HCT116 (cell line): ENCODE measurements around the gene APOC1. TPM values are rescaled to one million over a fixed set of nuclear protein-coding genes. Genes with fewer than 3 reads are reported as not detected.
"Not testable (repeated sequence)": the region's sequence is repeated elsewhere in the genome, so short reads cannot be mapped to it uniquely, and the experiment has no call there.

Experiments
- ATAC-seq: fragments of 200-7000 bp; cut with Tn5 transposase; 2 replicates; pipeline ENCODE4 v1.9.1; 2020; ENCODE audit warnings: mild to moderate bottlenecking, moderate library complexity
- BruUV-seq: library from RNA; stranded (reverse); fragments of 400-500 nt; replicated peaks from 2 replicates; lab custom pipeline; 2021; lab: Mats Ljungman, UMichigan
- CTCF ChIA-PET: fragments of 300-600 bp; sonication (Branson Sonifier 250); formaldehyde crosslinking; loops from one replicate; lab custom pipeline; 2021; ENCODE audit warnings: antibody characterized with exemption; lab: Charles Lee
- POLR2A ChIA-PET: fragments of 300-600, 350-600 bp; sonication (Branson Sonifier 250); formaldehyde crosslinking; loops from one replicate; lab custom pipeline; 2021; ENCODE audit warnings: antibody characterized with exemption; lab: Charles Lee
- RAD21 ChIA-PET, 2 experiments: fragments of 300-600 bp; sonication (Branson Sonifier 250); formaldehyde crosslinking; loops; one replicate each; lab custom pipeline; 2023; ENCODE audit warnings: low total read pairs in 2 of 2; ENCODE audit not compliant: uncharacterized antibody in 2 of 2, unreplicated experiment in 2 of 2, low non-redundant PET in 1 of 2; lab: Charles Lee
- DNase-seq: peaks from one replicate; pipeline ENCODE4 v3.0.0-alpha.2; 2010; ENCODE audit warnings: low read depth, low spot score
- H2AFZ ChIP-seq: fragments of 200-600 bp; shearing (Covaris generic), sonication (generic); 2 replicates; pipeline ENCODE4 v1.6.1; 2017; ENCODE audit warnings: low read depth, mixed run types, mixed read lengths, antibody characterized with exemption, low read length; ENCODE audit not compliant: poor library complexity, severe bottlenecking
- H3K27ac ChIP-seq: 2 replicates; pipeline ENCODE4 v1.5.1; 2012; ENCODE audit warnings: low read depth, low read length
- H3K27me3 ChIP-seq: fragments of 200-600 bp; sonication (generic); 2 replicates; pipeline ENCODE4 v1.6.1; 2016; ENCODE audit warnings: mixed run types, low read length, mixed read lengths; ENCODE audit not compliant: insufficient read depth
- H3K36me3 ChIP-seq, 2 experiments: fragments of 200-500 bp in 1 of 2; fragments of 200-600 bp in 1 of 2; sonication (Bioruptor generic) in 1 of 2; sonication (generic) in 1 of 2; 2 replicates each; pipeline versions ENCODE4 v1.5.1 to v1.6.1; 2014 to 2016; ENCODE audit warnings: low read length in 2 of 2, inconsistent platforms in 1 of 2, mixed read lengths in 1 of 2, mixed run types in 1 of 2; ENCODE audit not compliant: insufficient read depth in 2 of 2, control insufficient read depth in 1 of 2
- H3K4me1 ChIP-seq, 2 experiments: fragments of 200-600 bp in 1 of 2; sonication (generic) in 1 of 2; 2 replicates each; pipeline versions ENCODE4 v1.5.1 to v1.6.1; 2012 to 2017; ENCODE audit warnings: low read length in 2 of 2, inconsistent platforms in 1 of 2, mild to moderate bottlenecking in 1 of 2, mixed read lengths in 1 of 2, mixed run types in 1 of 2, moderate library complexity in 1 of 2; ENCODE audit not compliant: insufficient read depth in 2 of 2, control insufficient read depth in 1 of 2
- H3K4me2 ChIP-seq: fragments of 200-600 bp; sonication (generic); 2 replicates; pipeline ENCODE4 v1.6.1; 2017; ENCODE audit warnings: mixed run types, low read length, mixed read lengths
- H3K4me3 ChIP-seq, 2 experiments: fragments of 200-600 bp in 1 of 2; sonication (generic) in 1 of 2; replicated peaks in 1 of 2; 2 replicates each; pipeline ENCODE4 v1.5.1; 2011 to 2016; ENCODE audit warnings: low read length in 2 of 2, control low read depth in 1 of 2, low read depth in 1 of 2, mild to moderate bottlenecking in 1 of 2, mixed read lengths in 1 of 2, mixed run types in 1 of 2
- H3K79me2 ChIP-seq: fragments of 200-600 bp; sonication (generic); 2 replicates; pipeline ENCODE4 v1.6.1; 2017; ENCODE audit warnings: mild to moderate bottlenecking, mixed run types, low read length, moderate library complexity, mixed read lengths; ENCODE audit not compliant: insufficient read depth
- H3K9ac ChIP-seq: fragments of 200-600 bp; sonication (generic); 2 replicates; pipeline ENCODE4 v1.6.1; 2016; ENCODE audit warnings: low read length, mixed read lengths
- H3K9me2 ChIP-seq: fragments of 200-600 bp; sonication (generic), shearing (Covaris generic); 2 replicates; pipeline ENCODE4 v1.6.1; 2017; ENCODE audit warnings: mixed run types, mild to moderate bottlenecking, moderate library complexity; ENCODE audit not compliant: insufficient read depth
- H3K9me3 ChIP-seq, 2 experiments: fragments of 200-500 bp in 1 of 2; fragments of 200-600 bp in 1 of 2; sonication (Bioruptor generic) in 1 of 2; sonication (generic) in 1 of 2; 2 replicates each; pipeline ENCODE4 v1.6.1; 2014 to 2017; ENCODE audit warnings: low read length in 2 of 2, mixed read lengths in 2 of 2, inconsistent platforms in 1 of 2, low read depth in 1 of 2, mild to moderate bottlenecking in 1 of 2, mixed run types in 1 of 2, moderate library complexity in 1 of 2; ENCODE audit not compliant: control insufficient read depth in 1 of 2, insufficient read depth in 1 of 2
- H4K20me1 ChIP-seq: fragments of 200-600 bp; sonication (generic), shearing (Covaris generic); 2 replicates; pipeline ENCODE4 v1.6.1; 2017; ENCODE audit warnings: mixed run types, mild to moderate bottlenecking, moderate library complexity; ENCODE audit not compliant: insufficient read depth
- ATF3 ChIP-seq: IDR thresholded peaks from 2 replicates; pipeline ENCODE4 v1.6.1; 2012
- CBX3 ChIP-seq: IDR thresholded peaks from 2 replicates; pipeline ENCODE4 v1.6.1; 2012; ENCODE audit warnings: low read depth
- CTCF ChIP-seq, 3 experiments: fragments of 200-600 bp in 1 of 3; sonication (generic) in 1 of 3; IDR thresholded peaks in 2 of 3; conservative IDR thresholded peaks in 1 of 3; 2 replicates each; pipeline ENCODE4 v1.5.1; 2012 to 2017; ENCODE audit warnings: low read depth in 2 of 3, low read length in 2 of 3, antibody characterized with exemption in 1 of 3, borderline replicate concordance in 1 of 3, control low read depth in 1 of 3, mild to moderate bottlenecking in 1 of 3, mixed read lengths in 1 of 3, mixed run types in 1 of 3, moderate library complexity in 1 of 3; ENCODE audit not compliant: insufficient read depth in 1 of 3
- EGR1 ChIP-seq: IDR thresholded peaks from 2 replicates; pipeline ENCODE4 v1.6.1; 2012; ENCODE audit warnings: low read depth
- ELF1 ChIP-seq: IDR thresholded peaks from 2 replicates; pipeline ENCODE4 v1.6.1; 2012; ENCODE audit warnings: low read depth, borderline replicate concordance
- EZH2 ChIP-seq: fragments of 200-600 bp; sonication (generic); IDR thresholded peaks from 2 replicates; pipeline ENCODE4 v1.6.1; 2017; ENCODE audit warnings: antibody characterized with exemption, mixed run types
- EZH2phosphoT487 ChIP-seq: fragments of 200-600 bp; IDR thresholded peaks from 2 replicates; pipeline ENCODE4 v1.6.1; 2018; ENCODE audit warnings: antibody characterized with exemption, borderline replicate concordance
- FOSL1 ChIP-seq: IDR thresholded peaks from 2 replicates; pipeline ENCODE4 v1.6.1; 2012; ENCODE audit warnings: low read depth
- MAX ChIP-seq: IDR thresholded peaks from 2 replicates; pipeline ENCODE4 v1.6.1; 2012
- REST ChIP-seq: IDR thresholded peaks from 2 replicates; pipeline ENCODE4 v1.6.1; 2012; ENCODE audit warnings: low read depth
- SIN3A ChIP-seq: IDR thresholded peaks from 2 replicates; pipeline ENCODE4 v1.6.1; 2012; ENCODE audit warnings: low read depth
- SP1 ChIP-seq: IDR thresholded peaks from 2 replicates; pipeline ENCODE4 v1.6.1; 2012; ENCODE audit warnings: low read depth
- SRF ChIP-seq: IDR thresholded peaks from 2 replicates; pipeline ENCODE4 v1.6.1; 2012; ENCODE audit warnings: low read depth
- YY1 ChIP-seq: IDR thresholded peaks from 2 replicates; pipeline ENCODE4 v1.6.1; 2011; ENCODE audit warnings: low read length, low read depth, moderate library complexity, mild to moderate bottlenecking; ENCODE audit not compliant: insufficient replicate concordance; ENCODE audit errors: extremely low read depth
- ZNF274 ChIP-seq: fragments of 200-500 bp; sonication (Bioruptor generic); IDR thresholded peaks from 2 replicates; pipeline ENCODE4 v1.6.1; 2014; ENCODE audit warnings: mild to moderate bottlenecking, low read depth, low read length, inconsistent platforms
- intact Hi-C: fragments of 100-400 bp; cut with micrococcal nuclease; formaldehyde crosslinking; loops from 2 replicates; pipeline ENCODE4 v1.10.0; 2022
- total RNA-seq: library from RNA; stranded (reverse); gene quantifications from one replicate; pipeline ENCODE4 v1.2.1, GENCODE V29; 2021; ENCODE audit not compliant: unreplicated experiment

Gene APOC1
- total RNA-seq, 1 experiment from 2014 or later = 5.1 TPM

GRCh38 chr19:44887648-44888047 lies 26.8 kb upstream of the APOC1 start:
- Histone ChIP-seq H3K27me3 (no peaks in the 10 kb centered on the region), H4K20me1 (peaks cover 4% of the 10 kb centered on the region; the same call in 1 of the 2 replicates), H3K9me2 (no peaks in the 10 kb centered on the region), H3K9me3 (no peaks in the 10 kb centered on the region), H3K27ac (no peak overlapping the region), H3K4me2 (no peak overlapping the region), H2AFZ (no peak overlapping the region), H3K4me3 (no peak overlapping the region), H3K79me2 (peaks cover 17% of the 10 kb centered on the region), H3K36me3 (peaks cover 0 to 17% of the 10 kb centered on the region in 2 experiments; a peak in 1 of 4 replicates), H3K9ac (no peak overlapping the region), H3K4me1 (peaks cover 14 to 30% of the 10 kb centered on the region in 2 experiments)
- ChIA-PET CTCF (no interaction called here), RAD21 (no interaction called here), POLR2A (no interaction called here)
- intact Hi-C loops = no loop called here
- no peak for DNase-seq
- ATAC-seq = no peak
- BruUV-seq = no TSS peak
- TF ChIP-seq CTCF (IDR thresholded peaks at IDR 0.05 in 2 of 3, conservative IDR thresholded peaks at IDR 0.05 in 1 of 3; ENCODE audit: borderline replicate concordance in 1 of 3, insufficient read depth in 1 of 3, low read depth in 2 of 3, low read length in 2 of 3) = no peak
- TF ChIP-seq EGR1 = no peak
- no peak for TF ChIP-seq ELF1
- no peak for TF ChIP-seq MAX
- no peak for TF ChIP-seq EZH2phosphoT487
- no peak for TF ChIP-seq EZH2
- TF ChIP-seq ATF3 = no peak
- TF ChIP-seq REST = no peak
- no peak for TF ChIP-seq SRF
- TF ChIP-seq FOSL1 = no peak
- no peak for TF ChIP-seq YY1
- TF ChIP-seq SP1 = no peak
- TF ChIP-seq ZNF274 = no peak
- TF ChIP-seq SIN3A = no peak
- no peak for TF ChIP-seq CBX3

GRCh38 chr19:44888335-44888734 lies 26.1 kb upstream of the APOC1 start:
- CTCF ChIA-PET, RAD21 ChIA-PET, intact Hi-C loops, H3K4me3 ChIP-seq, ATAC-seq, H3K9me2 ChIP-seq, H3K9me3 ChIP-seq, H3K27ac ChIP-seq, POLR2A ChIA-PET, H3K4me2 ChIP-seq, H3K27me3 ChIP-seq, BruUV-seq, H2AFZ ChIP-seq, H4K20me1 ChIP-seq, DNase-seq, H3K9ac ChIP-seq: not testable (repeated sequence)
- H3K4me1 ChIP-seq = peaks cover 14 to 31% of the 10 kb centered on the region in 2 experiments
- H3K79me2 ChIP-seq = peaks cover 24% of the 10 kb centered on the region
- peaks cover 1 to 24% of the 10 kb centered on the region in 2 experiments; a peak in 3 of 4 replicates for H3K36me3 ChIP-seq
